PC-3 (cell line): Measurements from ENCODE around the gene AOPEP.

ENCODE experiments used
- EZH2 ChIP-seq: fragments of 300-600 bp; sonication (generic); IDR thresholded peaks from one replicate; pipeline ENCODE4 v1.6.1; 2017; ENCODE audit warnings: antibody characterized with exemption, mild to moderate bottlenecking, low read length; ENCODE audit not compliant: unreplicated experiment
- EZH2phosphoT487 ChIP-seq: fragments of 300-600 bp; sonication (generic); IDR thresholded peaks from 2 replicates; pipeline ENCODE4 v1.6.1; 2018; ENCODE audit warnings: mild to moderate bottlenecking, antibody characterized with exemption, low read length, borderline replicate concordance
- TF ChIP-seq, protein P1 (sequence below): fragments of 300-600 bp; sonication (generic); conservative IDR thresholded peaks from 2 replicates; pipeline ENCODE4 v1.5.1; 2017; ENCODE audit warnings: antibody characterized with exemption, low read depth, mild to moderate bottlenecking, low read length

DNA sequence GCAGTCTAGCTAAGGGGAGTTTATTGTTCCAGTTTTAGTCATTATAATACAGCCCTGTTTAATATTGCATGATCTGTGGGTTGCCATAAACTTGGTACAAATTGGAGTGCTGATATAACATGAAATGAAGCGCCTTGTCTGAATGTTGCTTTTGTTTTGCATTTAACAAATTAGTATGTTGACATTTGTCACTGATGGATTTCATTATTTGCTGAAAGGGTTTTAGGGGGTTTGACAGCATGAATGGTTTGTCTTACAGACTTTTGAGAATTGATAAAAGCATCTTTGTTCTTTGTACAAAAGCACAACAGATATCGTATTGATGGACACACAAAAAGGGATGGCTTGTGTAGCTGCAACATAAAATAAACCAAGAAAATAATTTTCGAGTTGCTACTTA lies 178.3 kb downstream of the AOPEP start:
- TF ChIP-seq, protein P1, sequence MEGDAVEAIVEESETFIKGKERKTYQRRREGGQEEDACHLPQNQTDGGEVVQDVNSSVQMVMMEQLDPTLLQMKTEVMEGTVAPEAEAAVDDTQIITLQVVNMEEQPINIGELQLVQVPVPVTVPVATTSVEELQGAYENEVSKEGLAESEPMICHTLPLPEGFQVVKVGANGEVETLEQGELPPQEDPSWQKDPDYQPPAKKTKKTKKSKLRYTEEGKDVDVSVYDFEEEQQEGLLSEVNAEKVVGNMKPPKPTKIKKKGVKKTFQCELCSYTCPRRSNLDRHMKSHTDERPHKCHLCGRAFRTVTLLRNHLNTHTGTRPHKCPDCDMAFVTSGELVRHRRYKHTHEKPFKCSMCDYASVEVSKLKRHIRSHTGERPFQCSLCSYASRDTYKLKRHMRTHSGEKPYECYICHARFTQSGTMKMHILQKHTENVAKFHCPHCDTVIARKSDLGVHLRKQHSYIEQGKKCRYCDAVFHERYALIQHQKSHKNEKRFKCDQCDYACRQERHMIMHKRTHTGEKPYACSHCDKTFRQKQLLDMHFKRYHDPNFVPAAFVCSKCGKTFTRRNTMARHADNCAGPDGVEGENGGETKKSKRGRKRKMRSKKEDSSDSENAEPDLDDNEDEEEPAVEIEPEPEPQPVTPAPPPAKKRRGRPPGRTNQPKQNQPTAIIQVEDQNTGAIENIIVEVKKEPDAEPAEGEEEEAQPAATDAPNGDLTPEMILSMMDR, result no peak
- no peak for TF ChIP-seq EZH2
- no peak for TF ChIP-seq EZH2phosphoT487
